HFFc6 (cell line): ENCODE measurements around the gene GLIPR2. TPM values are rescaled to one million over a fixed set of nuclear protein-coding genes. Genes with fewer than 3 reads are reported as not detected.
"Not testable (repeated sequence)": the region's sequence is repeated elsewhere in the genome, so short reads cannot be mapped to it uniquely, and the experiment has no call there.

Experiments used
- DNase-seq: peaks from one replicate; pipeline ENCODE4 v3.0.0-alpha.2; 2018
- H3K27ac Mint-ChIP-seq: 2 replicates; pipeline ENCODE4 v1.8.0; 2020; ENCODE audit warnings: mild to moderate bottlenecking, mixed read lengths
- H3K27me3 Mint-ChIP-seq: 2 replicates; pipeline ENCODE4 v1.8.0; 2021; ENCODE audit warnings: mild to moderate bottlenecking, moderate library complexity, mixed read lengths; ENCODE audit not compliant: insufficient read depth
- H3K36me3 Mint-ChIP-seq: 2 replicates; pipeline ENCODE4 v1.8.0; 2021; ENCODE audit warnings: low read depth, mixed read lengths
- H3K4me1 Mint-ChIP-seq: 2 replicates; pipeline ENCODE4 v1.8.0; 2020; ENCODE audit warnings: low read depth, mixed read lengths
- H3K4me3 Mint-ChIP-seq: 2 replicates; pipeline ENCODE4 v1.8.0; 2020; ENCODE audit warnings: mild to moderate bottlenecking, moderate library complexity, mixed read lengths
- H3K9me3 Mint-ChIP-seq: 2 replicates; pipeline ENCODE4 v1.8.0; 2020; ENCODE audit warnings: mild to moderate bottlenecking, mixed read lengths
- CTCF ChIP-seq: fragments of 200-600 bp; sonication (generic); IDR thresholded peaks from 2 replicates; pipeline ENCODE4 v1.5.0; 2021; ENCODE audit warnings: antibody characterized with exemption, mild to moderate bottlenecking
- long read RNA-seq: library from polyadenylated mRNA; unstranded; transcript quantifications from one replicate; pipeline ENCODE4 v2.0.0, GENCODE V29; 2019
- total RNA-seq, 6 experiments: library from RNA; stranded (reverse); fragmentation: NEBNext Ultra II Directional; extraction: Animal tissue kit (Norgen Biotek cat#: 25700); gene quantifications; 2 replicates in 1 of 6; 3 replicates in 5 of 6; pipeline ENCODE4 v1.2.3, GENCODE V29; 2021

Gene GLIPR2
- 10 to 100 TPM; 18.1 to 24.7 (median 23.4) TPM for total RNA-seq
- long read RNA-seq, transcript GLIPR2-202 (5 exons, 1,890 nt), result major isoform, 30 of 36 reads
- long read RNA-seq, partial matches to known transcripts, result 0 of 36 reads
- long read RNA-seq, other reads (novel, unspliced or antisense), result 6 of 36 reads

GRCh38 chr9:36136272-36136893, at the start of gene GLIPR2:
TSS of gene GLIPR2 (plus strand) at chr9:36136733. CDS start at chr9:36136779, 46 bp downstream.
- no peaks in the 10 kb centered on the region for H3K36me3 Mint-ChIP-seq
- H3K4me3 Mint-ChIP-seq, result peak within 1 kb of the TSS; percentile 92
- H3K27me3 Mint-ChIP-seq, result peaks cover 6% of the 10 kb centered on the region
- H3K27ac Mint-ChIP-seq, result peak within 1 kb of the TSS; percentile 58
- peak; percentile 72 for TF ChIP-seq CTCF
- H3K9me3 Mint-ChIP-seq, result no peaks in the 10 kb centered on the region
- DNase-seq, result peak; percentile 37
- H3K4me1 Mint-ChIP-seq, result peaks cover 33% of the 10 kb centered on the region

- Mint-ChIP-seq H3K9me3 (peaks cover 11% of the 10 kb centered on the region), H3K4me1 (peaks cover 41% of the 10 kb centered on the region), H3K36me3 (peaks cover 73% of the 10 kb centered on the region)
- not testable (repeated sequence) for H3K4me3 Mint-ChIP-seq, H3K27ac Mint-ChIP-seq, DNase-seq, H3K27me3 Mint-ChIP-seq
Observed at GRCh38 chr9:36087054-36087453, 49.5 kb upstream of the GLIPR2 start.

- H3K4me1 Mint-ChIP-seq, result peaks cover 50% of the 10 kb centered on the region
- peak overlapping the region; percentile 29; the same call in 1 of the 2 replicates for H3K27ac Mint-ChIP-seq
- DNase-seq, result no peak
- H3K4me3 Mint-ChIP-seq, result no peak overlapping the region
- H3K9me3 Mint-ChIP-seq, result peaks cover 11% of the 10 kb centered on the region
- peaks cover 4% of the 10 kb centered on the region for H3K27me3 Mint-ChIP-seq
- TF ChIP-seq CTCF, result no peak
- peaks cover 70% of the 10 kb centered on the region for H3K36me3 Mint-ChIP-seq
Observed at GRCh38 chr9:36088020-36088419, 48.5 kb upstream of the GLIPR2 start.

- Mint-ChIP-seq H3K27me3 (peaks cover 2% of the 10 kb centered on the region), H3K9me3 (peaks cover 9% of the 10 kb centered on the region), H3K27ac (peak overlapping the region; percentile 83), H3K36me3 (peaks cover 57% of the 10 kb centered on the region), H3K4me1 (peaks cover 62% of the 10 kb centered on the region), H3K4me3 (peak overlapping the region; percentile 37)
- TF ChIP-seq CTCF, result no peak
- DNase-seq, result peak; percentile 55
Observed at GRCh38 chr9:36091026-36091953, 45.2 kb upstream of the GLIPR2 start.

GRCh38 chr9:36092014-36092413, 44.5 kb upstream of the GLIPR2 start:
- H3K4me3 Mint-ChIP-seq, result peak overlapping the region; percentile 37
- H3K4me1 Mint-ChIP-seq, result peaks cover 62% of the 10 kb centered on the region
- TF ChIP-seq CTCF, result no peak
- no peaks in the 10 kb centered on the region; the same call in 1 of the 2 replicates for H3K27me3 Mint-ChIP-seq
- peaks cover 2% of the 10 kb centered on the region for H3K9me3 Mint-ChIP-seq
- DNase-seq, result no peak
- H3K27ac Mint-ChIP-seq, result peak overlapping the region; percentile 83
- peaks cover 49% of the 10 kb centered on the region for H3K36me3 Mint-ChIP-seq
